Activated effector memory CD4-positive, alpha-beta T cell treated with anti-CD3 and anti-CD28 coated beads, Interleukin-2, amount 50 U/mL, for 16 hours (primary cell): Measurements from ENCODE around the gene GPR142.

Experiments
- DNase-seq: peaks from one replicate; pipeline ENCODE4 v3.0.0-alpha.2; 2020

GPR142 gene

DNA sequence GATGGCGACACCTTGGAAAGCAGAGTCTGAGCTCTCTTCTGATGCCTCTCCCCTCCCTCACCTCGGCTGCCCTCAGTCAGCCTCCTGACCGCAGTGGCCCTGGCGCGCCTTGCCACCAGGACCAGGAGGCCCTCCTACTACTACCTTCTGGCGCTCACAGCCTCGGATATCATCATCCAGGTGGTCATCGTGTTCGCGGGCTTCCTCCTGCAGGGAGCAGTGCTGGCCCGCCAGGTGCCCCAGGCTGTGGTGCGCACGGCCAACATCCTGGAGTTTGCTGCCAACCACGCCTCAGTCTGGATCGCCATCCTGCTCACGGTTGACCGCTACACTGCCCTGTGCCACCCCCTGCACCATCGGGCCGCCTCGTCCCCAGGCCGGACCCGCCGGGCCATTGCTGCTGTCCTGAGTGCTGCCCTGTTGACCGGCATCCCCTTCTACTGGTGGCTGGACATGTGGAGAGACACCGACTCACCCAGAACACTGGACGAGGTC is 4.4 kb downstream of the GPR142 start:
- DNase-seq = no peak

DNA sequence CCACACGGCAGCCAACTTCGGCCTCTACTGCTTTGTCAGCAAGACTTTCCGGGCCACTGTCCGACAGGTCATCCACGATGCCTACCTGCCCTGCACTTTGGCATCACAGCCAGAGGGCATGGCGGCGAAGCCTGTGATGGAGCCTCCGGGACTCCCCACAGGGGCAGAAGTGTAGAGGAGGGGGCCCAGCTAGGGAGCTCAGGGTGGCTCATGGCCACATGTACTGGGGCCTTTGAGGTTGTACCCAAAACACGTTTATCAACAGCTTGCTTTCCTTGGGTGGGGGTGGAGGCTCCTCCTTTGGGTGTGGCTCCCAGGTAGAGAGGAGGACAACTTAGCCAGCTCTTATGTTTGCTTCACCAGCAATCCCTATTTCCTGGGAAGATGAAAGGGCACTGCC is 5.1 kb downstream of the GPR142 start:
- no peak for DNase-seq

DNA sequence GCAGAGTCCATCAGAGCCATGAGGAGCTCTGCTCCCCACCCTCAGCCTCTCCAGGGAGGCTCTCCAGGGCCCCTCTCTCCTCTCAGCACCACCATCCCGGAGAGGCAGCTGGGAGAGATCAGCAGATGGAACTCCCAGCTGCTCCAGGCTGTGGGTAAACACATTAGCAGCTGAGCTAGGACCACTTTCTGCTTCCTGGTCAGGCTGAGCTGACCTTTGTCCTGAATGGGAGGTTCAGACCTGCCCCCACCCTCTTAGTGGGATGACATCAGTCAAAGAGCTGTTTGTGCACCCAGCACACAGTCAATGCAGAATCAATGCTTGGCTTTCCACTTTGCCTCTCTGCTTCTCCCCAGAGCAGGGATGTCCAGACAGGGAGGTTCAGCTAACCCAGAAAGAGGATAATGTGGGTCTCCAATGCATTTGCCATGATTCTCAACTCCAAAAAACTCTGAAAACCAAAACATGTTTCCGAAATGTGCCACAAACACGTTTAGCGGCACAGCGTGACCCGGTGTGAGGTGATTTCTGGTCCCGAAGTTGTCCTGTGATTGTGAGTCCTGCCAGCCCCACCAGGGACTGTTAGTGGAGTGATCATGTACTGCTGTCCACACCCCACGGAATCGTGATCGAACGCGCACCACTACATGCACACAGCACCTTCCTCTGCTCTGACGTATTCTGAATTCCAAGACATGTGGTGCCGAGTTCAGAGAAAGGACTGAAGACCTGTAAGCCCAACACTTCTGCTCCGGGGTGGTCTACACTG is 6.7 kb downstream of the GPR142 start:
- no peak for DNase-seq

DNA sequence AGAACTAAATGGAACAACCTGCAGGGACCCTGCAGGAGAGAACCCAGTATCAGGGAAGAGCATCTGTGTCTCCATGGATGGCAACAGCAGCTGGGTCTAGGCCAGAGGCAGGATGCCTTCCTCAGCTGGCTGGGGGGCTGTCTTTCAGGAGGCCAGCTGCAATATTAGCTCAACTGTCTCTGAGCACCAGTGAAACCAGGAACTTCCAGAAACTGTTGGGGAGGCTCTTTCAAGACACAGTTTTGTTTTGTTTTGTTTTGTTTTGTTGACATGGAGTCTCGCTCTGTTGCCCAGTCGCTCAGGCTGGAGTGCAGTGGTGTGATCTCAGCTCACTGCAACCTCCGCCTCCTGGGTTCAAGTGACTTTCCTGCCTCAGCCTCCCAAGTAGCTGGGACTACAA is 7.6 kb downstream of the GPR142 start:
- DNase-seq = no peak

DNA sequence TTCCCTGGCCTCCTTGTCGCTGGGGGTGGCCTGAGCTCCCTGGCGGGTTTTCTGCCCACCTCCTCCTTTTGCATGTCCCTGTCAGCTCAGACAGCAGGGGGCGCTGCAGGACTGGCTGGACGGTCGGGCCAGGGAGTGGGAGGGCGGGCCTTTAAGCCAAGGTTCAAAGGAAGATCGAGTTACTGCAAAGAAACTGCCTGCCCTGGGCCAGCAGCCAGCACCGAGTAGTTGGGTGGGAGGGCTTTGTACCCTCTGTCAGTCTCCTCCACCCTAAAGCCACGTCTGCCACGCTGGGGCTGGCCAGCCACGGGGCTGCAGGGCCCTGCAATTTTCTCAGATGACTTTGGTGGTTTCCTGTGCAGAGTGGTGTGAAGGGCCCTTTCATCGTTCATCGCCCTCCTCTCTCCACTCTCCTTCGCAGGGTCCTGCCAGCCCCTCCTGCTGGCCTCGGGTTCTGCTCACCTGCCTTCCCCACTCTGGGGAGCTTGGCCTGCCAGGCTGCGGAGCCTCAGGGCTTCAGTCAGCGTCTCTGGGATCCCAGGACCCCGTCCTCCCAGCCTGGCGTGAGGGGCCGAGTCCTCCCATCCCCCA is 12.3 kb downstream of the GPR142 start:
- peak; percentile 97 for DNase-seq

DNA sequence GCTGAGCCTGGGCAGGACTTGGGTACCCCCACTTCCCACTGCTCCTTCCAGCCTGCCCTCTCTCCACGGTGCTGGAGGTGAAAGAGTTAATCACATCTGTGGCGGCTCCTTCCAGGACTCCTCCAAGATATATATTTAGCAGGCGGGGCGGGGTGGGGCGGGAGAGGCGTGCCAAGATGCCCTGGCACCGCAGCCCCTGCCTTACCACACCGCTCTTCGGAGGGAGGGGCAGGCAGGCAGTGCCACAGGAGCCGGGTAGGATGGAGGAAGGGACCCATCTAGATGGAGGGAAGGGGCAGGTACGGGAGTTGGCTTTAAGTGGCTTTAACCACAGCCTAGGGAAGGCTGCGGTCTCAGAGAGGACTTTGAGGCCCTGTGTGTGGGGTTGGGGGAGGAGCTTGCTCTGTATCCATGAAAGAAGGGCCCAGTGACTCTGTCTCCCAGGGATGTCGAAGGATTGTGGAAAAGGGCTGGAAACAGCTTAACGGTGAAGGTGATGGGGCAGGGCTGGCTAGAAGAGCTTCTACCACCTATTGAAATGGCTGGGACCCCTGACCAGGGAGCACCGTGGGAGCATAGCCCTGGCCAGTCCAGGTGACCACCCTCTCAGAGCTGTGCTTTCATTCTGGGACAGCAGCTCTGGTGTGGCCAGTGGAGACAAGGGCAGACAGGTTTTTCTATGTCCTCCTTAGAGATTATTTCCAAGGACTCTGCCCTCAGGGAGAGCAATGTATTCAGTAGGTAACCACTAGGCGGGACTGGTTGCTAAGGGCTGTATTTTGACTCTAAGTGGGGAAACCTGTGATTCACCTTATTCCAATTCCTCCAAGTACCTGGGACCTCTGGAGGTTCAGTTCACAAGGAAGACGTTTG is 13.0 kb downstream of the GPR142 start:
- no peak for DNase-seq

DNA sequence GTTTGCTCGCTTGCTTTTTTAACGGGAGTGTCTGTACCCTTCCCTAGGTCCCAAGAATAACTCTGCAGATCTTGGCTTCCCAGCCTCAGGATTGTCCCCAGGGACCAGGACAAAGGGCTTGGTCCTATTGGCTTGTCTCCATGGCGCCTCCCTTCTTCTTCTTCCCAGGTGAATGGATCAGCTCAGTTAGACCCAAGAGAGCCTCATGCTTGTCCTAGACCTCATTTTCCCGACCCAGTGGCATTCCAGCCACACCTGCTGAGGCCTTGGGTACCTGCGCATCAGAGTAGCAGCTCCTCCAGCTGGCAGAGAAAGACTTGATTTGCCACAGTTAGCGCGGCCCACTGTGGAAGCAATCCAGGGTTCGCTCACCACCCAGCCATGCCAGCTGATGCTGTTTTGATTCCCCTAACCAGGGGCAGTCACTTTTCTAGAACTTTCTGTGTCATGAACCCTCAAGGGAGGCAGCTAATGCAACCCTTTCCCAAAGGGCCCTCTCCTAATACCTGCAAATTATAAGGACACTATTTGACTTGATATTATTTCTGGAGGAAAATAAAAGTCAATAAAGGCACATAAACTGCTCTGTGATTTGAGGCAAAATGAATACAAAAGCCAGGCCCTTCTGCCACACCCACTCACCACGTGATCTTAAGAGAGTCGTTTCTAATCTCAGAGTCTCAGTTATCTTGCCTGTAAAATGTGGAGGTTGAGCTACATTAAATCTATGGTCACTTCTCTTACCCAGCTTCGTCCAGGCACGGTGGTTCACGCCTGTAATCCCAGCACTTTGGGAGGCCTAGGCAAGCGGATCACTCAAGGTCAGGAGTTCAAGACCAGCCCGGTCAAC is 13.9 kb downstream of the GPR142 start:
- DNase-seq = no peak

DNA sequence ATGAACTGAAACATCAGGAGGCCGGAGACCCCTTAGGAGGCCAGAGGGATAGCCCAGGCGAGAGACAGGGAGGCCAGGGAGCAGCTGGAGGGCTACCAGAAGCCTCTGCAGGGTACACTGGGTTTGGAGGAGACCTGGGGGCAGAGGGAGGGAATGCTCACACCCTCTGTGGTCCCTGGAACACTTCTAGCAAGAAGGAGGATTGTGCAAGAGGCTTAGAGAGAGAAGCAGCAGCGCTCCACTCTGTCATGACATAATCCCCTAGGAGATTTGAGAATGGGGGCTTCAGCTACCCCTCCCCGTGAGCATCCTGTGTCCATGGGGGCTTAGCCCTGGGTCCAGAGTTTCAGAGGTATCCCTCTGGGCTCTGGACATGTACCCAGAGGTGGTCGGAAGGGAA is 15.8 kb downstream of the GPR142 start:
- no peak for DNase-seq

DNA sequence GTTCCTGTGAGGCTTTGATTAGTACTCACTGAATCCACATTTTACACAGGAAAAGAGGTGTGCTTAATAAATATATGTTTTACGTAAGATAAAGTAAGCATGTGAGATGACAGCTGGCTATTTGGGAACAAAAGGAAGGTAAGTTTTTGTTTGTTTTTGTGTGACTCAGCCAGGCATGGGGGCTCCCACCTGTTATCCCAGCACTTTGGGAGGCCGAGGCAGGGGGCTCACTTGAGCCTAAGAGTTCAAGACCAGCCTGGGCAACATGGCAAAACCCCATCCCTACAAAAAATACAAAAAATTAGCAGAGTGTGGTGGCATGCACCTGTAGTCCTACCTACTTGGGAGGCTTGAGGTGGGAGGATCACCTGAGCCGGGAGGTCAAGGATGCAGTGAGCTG is 17.9 kb downstream of the GPR142 start:
- DNase-seq = no peak

DNA sequence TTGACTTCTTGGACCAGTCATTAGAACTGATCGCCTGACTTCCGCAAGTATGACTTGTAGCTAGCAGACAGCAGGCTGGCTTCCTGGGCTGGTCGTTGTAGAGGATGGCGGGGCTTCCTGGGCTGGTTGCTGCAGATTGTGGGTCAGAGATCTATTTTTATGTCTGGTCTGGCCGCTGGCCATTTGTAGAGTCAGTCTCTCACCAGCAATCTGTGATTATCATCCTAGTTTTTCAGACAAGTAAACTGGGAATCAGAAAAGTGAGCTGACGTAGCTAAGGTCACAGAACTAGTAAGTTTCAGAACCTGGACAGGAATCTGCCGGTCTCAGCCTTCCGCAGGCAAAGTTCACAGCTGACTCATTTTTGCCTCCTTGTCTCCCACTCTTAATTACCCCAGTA is 19.1 kb downstream of the GPR142 start:
- DNase-seq = no peak

DNA sequence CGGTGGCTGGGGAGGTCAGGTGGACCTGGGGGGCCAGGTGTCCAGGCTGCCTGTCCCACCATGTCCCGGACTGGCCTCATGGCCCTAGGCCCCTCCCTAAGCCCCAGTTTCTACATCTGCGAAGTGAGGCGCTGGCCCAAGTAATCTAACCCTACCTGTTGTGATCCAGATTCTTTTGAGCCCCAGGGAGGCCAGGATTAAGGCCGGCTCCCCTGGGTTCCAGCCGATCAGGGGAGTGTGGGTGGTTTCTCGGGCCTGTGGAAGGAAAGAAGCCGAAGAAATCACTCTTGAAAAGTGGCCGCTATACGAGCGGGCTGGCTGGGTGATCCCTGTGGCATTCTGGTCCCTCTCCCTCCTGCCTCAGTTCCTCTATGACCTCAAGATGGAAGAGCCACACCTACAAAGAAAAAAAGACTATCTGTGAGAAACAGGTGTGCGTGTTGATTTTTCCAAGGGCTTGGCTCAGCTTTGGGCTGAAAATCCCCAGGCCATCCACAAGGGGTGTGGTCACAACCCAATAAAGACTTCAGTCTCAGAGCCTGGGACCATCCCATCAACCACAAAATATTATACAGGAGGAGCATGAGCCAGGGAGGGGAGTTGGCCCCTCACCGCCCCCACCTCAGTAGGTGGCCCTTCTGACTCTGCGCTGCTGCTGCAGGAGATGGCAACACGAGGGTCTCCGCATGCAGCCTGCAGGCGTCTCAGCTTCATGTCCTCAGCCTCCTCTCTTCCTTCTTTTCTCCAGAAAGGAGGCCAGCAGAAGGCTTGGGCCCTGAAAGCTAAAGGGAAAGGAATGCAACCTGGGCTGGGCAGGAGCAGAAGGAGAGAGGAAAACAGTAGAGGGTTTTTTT is 20.3 kb downstream of the GPR142 start:
- no peak for DNase-seq

DNA sequence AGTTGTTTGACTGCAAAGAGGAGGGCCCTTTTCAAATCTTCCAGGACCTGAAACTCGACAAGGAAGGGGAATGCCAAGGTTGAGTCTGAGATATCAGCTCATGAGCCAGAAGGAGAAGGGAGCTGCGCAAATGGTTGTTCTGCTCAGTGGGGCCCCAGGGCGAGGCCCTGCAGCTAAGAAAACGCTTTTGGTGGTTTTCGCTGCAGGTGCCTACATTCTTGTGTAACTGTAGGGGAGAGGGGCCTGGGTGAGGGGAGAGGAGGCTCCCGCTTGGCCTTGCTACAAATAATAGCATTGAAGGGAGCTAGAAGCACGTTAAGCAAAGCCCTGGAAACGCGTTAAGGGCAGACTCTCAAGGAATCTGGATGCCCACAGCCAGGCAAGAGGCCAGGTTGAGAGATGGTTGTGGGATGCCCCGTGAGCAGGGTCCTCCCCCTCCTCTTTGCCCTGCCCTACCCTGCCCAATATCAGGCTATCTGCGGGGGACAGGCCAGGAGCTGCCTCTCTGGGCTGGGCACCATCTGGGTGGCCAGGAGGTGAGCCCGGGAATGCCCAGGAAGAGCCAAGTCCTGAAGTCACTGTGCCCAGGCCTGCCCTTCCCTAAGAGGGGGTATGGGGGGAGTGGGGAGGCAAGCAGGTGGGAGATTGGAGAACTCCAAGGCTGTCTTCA is 21.9 kb downstream of the GPR142 start:
- DNase-seq = no peak

DNA sequence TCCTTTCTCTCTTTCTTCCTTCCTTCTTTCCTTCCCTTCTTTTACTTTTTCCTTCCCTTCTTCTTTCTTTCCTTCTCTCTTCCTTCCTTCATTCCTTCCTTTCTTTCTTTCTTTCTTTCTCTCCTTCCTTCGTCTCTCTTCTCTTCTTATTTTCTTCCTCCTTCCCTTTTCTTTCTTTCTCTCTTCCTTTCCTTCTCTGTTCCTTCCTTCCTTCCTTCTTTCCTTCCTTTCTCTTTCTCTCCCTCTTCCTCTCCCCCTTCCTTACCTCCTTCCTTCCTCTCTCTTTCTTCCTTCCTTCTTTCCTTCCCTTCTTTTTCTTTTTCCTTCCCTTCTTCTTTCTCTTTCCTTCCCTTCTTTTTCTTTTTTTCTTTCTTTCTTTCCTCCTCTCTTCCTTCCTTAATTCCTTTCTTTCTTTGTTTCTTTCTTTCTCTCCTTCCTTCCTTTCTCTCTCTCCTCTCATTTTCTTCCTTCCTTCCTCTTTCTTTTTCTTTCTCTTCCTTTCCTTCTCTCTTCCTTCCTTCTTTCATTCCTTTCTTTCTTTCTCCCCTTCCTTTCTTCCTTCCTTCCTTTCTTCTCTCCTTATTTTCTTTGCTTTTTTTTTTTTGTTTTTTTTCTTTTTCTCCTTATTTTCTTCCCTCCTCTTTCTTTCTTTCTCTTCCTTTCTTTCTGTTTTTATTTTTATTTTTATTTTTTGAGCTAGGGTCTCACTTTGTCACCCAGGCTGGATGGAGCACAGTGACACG is 22.8 kb downstream of the GPR142 start:
- DNase-seq = no peak

DNA sequence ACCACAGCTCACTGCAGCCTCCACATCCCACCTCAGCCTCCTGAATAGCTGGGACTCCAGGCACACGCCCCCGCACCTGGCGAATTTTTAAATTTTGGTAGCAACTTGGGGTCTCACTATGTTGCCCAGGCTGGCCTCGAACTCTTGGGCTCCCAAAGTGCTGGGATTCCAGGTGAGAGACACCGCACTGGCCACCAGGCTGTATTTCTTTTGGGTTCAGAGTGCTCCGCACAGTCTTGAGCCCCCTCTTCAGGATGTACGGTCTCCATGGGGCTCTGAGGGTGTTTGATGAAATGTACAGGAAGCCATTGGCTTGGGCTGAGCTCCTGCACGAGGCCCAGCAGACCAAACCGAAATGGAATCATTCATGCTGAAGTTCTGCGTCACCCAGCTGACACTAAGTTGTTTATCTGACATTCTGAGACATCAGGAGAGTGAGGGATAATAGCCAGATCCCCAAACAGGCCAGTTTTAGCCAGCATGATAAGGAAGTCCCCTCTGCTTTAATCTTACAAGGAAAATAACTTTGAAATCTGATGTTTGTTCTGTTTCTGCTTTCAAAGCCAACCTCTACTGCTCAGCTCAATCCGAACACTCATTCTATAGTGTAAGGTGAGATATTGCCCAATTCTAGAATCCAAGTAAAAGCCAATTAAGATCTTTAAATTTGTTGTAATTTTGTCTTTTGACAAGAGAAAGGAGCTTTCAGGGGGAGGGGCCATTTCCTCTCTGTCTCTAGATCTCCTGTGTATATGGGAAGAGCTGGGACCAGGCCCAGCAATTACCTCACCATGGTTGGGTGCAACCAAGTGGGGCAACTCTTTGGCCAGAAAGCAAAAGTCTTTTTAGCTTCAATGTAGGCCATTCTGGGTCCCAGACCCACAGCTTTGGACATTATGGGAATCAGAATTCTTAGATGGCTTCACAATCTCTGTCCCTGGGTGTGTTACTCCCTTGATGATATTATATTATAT is 23.7 kb downstream of the GPR142 start:
- DNase-seq = no peak

DNA sequence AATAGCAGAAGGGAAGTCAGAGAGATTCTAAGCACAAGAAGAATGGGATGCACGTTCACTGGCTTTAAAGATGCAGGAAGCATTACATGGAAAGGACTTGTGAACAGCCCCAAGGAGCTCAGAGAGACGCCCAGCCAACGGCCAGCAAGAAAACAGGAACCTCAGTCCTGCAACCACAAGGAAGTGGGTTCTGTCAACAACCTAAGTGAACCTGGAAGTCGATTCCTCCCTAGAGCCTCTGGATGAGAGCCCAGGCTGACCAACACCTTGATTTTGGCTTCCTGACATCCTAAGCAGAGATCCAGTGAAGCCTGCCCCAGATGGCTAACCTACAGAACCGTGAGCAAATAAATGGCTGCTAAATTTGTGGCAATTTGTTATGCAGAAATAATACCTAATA is 24.5 kb downstream of the GPR142 start:
- DNase-seq = no peak

DNA sequence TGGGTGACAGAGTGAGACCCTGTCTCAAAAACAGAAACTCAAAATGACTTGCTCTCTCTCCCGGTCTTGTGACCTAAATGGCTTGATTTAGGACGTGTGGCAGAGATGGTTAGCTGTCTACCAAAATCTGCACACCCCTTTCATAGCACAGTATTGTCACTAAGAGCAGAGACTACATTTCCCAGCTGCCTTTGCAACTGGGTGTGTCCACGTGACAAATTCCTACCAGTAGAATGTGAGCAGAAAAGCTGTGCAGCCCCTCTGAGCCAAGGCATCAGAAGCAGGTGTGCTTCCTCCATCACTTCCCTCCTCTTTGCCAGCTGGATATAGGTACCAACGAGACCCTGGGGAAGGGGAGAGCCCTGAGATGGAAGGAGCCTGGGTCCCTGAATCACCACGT is 25.5 kb downstream of the GPR142 start:
- no peak for DNase-seq

DNA sequence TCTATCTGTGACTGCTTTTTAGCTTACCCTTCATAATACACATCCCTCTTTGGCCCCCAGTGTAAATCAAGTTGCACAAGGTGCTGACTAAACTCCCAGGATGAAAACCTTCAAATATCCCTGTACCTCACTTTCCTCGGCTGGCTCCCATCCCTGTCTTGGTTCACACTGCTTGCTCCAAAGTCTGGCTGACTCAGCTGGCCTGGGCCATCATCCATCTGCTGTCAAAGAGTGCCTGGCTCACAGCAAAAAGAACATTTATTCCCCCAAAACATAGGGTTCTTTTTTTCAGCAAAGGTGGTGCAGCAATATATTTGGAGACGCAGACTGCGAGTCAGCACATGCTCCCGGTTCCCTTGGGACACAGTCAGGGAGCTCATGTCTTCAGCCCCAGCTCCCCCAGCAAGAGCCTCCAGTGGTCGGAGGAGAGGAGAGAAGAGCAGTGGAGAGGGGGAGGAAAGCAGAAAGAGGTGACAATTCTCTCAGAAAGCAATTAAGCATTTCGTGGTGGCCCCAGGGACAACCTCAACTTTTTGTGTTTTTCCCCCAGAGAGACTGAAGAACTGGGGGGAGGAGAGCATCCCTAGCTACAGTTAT is 26.1 kb downstream of the GPR142 start:
- DNase-seq = no peak

DNA sequence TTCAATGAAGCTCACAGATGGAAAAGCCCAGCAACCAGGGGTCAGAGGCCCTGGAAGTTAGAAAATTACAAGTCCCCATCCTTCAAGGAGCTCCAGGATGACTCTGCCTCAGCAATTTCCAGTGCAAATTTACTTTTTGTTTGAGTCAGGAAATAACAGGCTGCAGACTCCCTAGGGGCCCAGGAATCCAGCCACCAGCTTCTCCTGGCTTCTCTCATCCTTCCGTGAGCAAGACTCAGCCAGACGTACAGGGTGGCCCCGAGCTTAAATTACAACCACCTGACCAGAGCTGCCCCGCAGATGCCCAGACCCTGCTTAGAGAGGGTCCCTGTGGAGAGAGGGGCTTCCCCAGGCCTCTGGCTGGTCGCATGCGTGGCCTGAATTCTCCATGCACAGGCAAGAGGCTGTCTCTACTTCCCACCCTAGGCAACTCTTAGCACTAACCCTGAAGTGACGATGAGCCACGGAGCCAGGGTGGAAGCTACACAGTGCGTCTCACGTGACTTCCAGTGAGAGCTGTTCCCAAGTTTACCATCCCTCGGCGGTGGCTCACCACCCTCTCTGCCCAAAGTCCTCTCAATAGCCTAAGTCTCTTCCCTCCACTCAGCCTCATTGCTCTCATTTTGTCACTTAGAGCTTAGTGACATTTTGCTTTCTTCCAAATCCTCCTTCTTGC is 27.1 kb downstream of the GPR142 start:
- DNase-seq = no peak
